ENCODE results near the gene GPR143. TPM values are rescaled to one million over a fixed set of nuclear protein-coding genes. Genes with fewer than 3 reads are reported as not detected.

Gene GPR143
- total RNA-seq, 1 experiment from 2014 or later = 1.8 TPM

DNA sequence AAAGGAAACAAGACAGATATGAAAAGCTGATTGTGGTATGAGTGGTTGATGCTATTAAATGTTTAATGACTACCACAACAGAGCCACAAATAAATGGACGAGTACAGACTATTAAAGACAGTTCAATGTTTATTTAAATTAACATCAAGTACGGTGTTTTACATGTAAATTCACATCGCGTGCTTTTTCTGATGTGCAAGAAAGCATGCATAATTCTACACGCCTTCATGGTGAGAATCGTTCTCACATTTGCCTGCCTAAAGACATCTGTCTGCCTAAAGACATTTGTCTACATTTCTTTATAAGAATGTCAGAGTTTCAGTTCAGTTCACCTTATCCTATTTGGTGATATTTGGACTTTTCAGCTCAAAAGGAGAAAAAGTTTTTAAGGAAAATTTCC, 7.3 kb upstream of the GPR143 start:
- Histone ChIP-seq H3K79me2 (ENCODE audit: insufficient read depth, low read length) (no peaks in the 10 kb centered on the region), H3K4me1 (ENCODE audit: control insufficient read depth in 1 of 2, insufficient read depth in 2 of 2, low read length in 2 of 2) (no peaks in the 10 kb centered on the region), H3K4me3 (replicated peaks in 1 of 2; ENCODE audit: low read depth in 1 of 2, low read length in 2 of 2) (no peak overlapping the region), H3K27ac (ENCODE audit: low read depth, low read length) (no peak overlapping the region), H4K20me1 (ENCODE audit: insufficient read depth) (no peaks in the 10 kb centered on the region), H3K27me3 (ENCODE audit: insufficient read depth, low read length) (no peaks in the 10 kb centered on the region), H2AFZ (ENCODE audit: low read depth, low read length, poor library complexity, severe bottlenecking) (no peak overlapping the region), H3K9me2 (ENCODE audit: insufficient read depth) (no peaks in the 10 kb centered on the region), H3K9me3 (ENCODE audit: control insufficient read depth in 1 of 2, insufficient read depth in 1 of 2, low read depth in 1 of 2, low read length in 2 of 2) (no peaks in the 10 kb centered on the region), H3K4me2 (ENCODE audit: low read length) (no peak overlapping the region), H3K36me3 (ENCODE audit: control insufficient read depth in 1 of 2, insufficient read depth in 2 of 2, low read length in 2 of 2) (no peaks in the 10 kb centered on the region), H3K9ac (ENCODE audit: low read length) (no peak overlapping the region)
- ChIA-PET POLR2A (no interaction called here), RAD21 (ENCODE audit: low non-redundant PET in 1 of 2, low total read pairs in 2 of 2, uncharacterized antibody in 2 of 2, unreplicated experiment in 2 of 2) (no interaction called here), CTCF (no interaction called here)
- ATAC-seq = no peak
- TF ChIP-seq, protein P1, sequence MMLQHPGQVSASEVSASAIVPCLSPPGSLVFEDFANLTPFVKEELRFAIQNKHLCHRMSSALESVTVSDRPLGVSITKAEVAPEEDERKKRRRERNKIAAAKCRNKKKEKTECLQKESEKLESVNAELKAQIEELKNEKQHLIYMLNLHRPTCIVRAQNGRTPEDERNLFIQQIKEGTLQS (IDR thresholded peaks at IDR 0.05) = no peak
- TF ChIP-seq POLR2A (IDR thresholded peaks at IDR 0.05; ENCODE audit: borderline replicate concordance, extremely low read depth, insufficient read depth, insufficient read length) (no peak), ZNF274 (IDR thresholded peaks at IDR 0.05; ENCODE audit: low read depth, low read length) (no peak), SRF (IDR thresholded peaks at IDR 0.05; ENCODE audit: low read depth) (no peak), EZH2phosphoT487 (IDR thresholded peaks at IDR 0.05; ENCODE audit: borderline replicate concordance) (no peak), EGR1 (IDR thresholded peaks at IDR 0.05; ENCODE audit: low read depth) (no peak), CBX3 (IDR thresholded peaks at IDR 0.05; ENCODE audit: low read depth) (no peak), ZFX (IDR thresholded peaks at IDR 0.05) (no peak), CEBPB (IDR thresholded peaks at IDR 0.05; ENCODE audit: low read depth) (no peak), RAD21 (IDR thresholded peaks at IDR 0.05; ENCODE audit: low read depth) (no peak), ELF1 (IDR thresholded peaks at IDR 0.05; ENCODE audit: borderline replicate concordance, low read depth) (no peak), SP1 (IDR thresholded peaks at IDR 0.05; ENCODE audit: low read depth) (no peak), TCF7L2 (IDR thresholded peaks at IDR 0.05; ENCODE audit: borderline replicate concordance, extremely low read depth, insufficient read depth, insufficient read length) (no peak), EZH2 (IDR thresholded peaks at IDR 0.05) (no peak)
- TF ChIP-seq, protein P2, sequence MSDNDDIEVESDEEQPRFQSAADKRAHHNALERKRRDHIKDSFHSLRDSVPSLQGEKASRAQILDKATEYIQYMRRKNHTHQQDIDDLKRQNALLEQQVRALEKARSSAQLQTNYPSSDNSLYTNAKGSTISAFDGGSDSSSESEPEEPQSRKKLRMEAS (IDR thresholded peaks at IDR 0.05) = no peak
- BruUV-seq (replicated peaks) = no TSS peak
- DNase-seq (ENCODE audit: low read depth, low spot score) = no peak
- intact Hi-C loops (cut with micrococcal nuclease) = no loop called here
